AG08396 (cell line): ENCODE measurements around the gene SNX10.
"Not testable (repeated sequence)": the region's sequence is repeated elsewhere in the genome, so short reads cannot be mapped to it uniquely, and the experiment has no call there.

ENCODE experiments used
- DNase-seq: peaks from one replicate; pipeline ENCODE4 v3.0.0; 2012; ENCODE audit warnings: low spot score, mixed read lengths

The SNX10 gene, protein sequence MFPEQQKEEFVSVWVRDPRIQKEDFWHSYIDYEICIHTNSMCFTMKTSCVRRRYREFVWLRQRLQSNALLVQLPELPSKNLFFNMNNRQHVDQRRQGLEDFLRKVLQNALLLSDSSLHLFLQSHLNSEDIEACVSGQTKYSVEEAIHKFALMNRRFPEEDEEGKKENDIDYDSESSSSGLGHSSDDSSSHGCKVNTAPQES

GRCh38 chr7:26291699-26292538 lies at the start of gene SNX10:
Gene SNX10 (plus strand): TSS chr7:26291862. CDS start chr7:26346443, 54,581 bp downstream.
- DNase-seq = no peak

DNA sequence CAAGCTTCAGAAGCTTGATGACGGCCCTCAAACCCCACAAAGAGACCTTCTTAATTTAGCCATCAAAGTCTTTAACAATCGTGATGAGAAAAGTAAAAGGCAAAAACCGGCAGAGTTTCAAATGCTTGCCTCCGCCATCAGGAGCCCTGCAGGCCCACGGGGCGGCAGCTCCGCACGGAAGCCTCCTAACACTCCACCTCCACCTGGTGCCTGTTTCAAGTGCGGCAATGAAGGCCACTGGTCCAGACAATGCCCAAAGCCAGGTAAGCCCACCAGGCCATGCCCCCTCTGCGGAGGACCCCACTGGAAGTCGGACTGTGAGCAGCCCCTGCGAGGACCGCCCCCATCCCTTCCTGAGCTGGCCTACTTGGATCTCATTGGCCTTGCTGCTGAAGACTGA lies 46.5 kb upstream of the SNX10 start:
- no peak for DNase-seq

GRCh38 chr7:26250239-26250638 lies 41.4 kb upstream of the SNX10 start:
- DNase-seq = no peak

- not testable (repeated sequence) for DNase-seq
These were observed 29.8 kb upstream of the SNX10 start for GRCh38 chr7:26261866-26262265.

- no peak for DNase-seq
These were observed 26.6 kb upstream of the SNX10 start for GRCh38 chr7:26265065-26265464.

DNA sequence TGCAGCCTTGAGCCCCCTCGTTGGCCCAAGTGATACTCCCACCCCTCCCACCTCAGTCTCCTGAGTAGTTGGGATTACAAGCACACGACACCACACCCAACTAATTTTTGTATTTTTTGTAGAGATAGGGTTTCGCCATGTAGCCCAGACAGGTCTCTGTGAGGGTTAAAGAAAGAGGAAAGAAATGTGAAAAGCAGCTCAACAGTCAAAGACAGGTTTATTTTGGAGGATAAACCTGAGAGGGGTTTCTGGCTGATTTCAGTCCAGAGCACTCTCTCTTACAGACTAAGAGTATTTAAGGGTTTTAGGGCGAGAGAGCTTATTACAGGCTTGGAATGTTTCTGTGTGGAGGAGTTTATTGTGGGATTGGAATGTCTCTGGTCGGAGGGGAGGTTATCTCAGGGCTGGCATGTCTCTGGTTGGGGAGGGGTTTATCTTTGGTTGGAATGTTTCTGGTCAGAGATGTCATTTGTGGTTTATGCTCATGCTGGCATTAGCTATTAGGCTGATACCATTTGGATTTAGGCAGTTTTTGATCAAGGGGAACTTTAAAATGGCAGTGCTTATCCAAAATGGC lies 26.1 kb upstream of the SNX10 start:
- DNase-seq = no peak

GRCh38 chr7:26267601-26268166 lies 24.0 kb upstream of the SNX10 start:
- DNase-seq = no peak

GRCh38 chr7:26275213-26275612 lies 16.4 kb upstream of the SNX10 start:
- no peak for DNase-seq

- DNase-seq = no peak
These were observed 12.9 kb upstream of the SNX10 start for GRCh38 chr7:26278770-26279169.

DNA sequence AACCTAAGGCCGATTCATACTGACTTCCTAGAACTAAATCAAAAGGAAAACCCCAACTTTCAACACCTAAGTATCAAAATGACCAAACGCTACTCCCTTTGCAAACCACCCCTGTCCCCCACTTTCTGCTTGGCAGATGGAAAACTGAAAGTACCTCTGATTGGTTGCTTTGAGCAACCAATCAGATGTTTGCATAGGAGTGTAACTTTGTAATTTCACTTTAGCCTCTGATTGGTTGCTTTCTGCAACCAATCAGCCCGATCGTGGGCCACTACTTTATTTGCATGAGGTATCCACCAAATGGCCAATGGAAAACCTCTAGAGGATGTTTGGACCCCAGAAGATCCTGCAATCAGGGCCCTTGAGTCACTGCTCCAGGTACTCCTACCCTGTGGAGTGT lies 12.3 kb upstream of the SNX10 start:
- DNase-seq = no peak

DNA sequence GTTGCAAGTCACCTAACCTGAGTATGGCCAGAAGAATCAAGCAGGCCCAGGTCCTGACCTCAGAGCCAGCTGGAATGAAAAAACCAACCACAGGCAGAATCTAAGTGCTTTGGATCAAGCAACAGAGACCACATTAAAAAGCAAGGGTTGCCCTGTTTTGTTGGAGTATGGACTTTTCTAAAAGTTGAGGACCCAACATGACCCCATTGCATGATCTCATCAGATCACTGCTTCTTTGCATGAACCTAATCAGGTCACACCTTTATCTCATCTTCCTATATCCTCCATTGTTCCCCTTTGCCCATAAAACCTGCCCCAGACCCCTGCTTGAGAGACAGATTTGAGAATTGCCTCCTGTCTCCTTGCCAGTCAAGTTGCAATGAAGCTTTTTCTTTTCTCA lies 11.6 kb upstream of the SNX10 start:
- DNase-seq = no peak

GRCh38 chr7:26280723-26281122 lies 10.9 kb upstream of the SNX10 start:
- no peak for DNase-seq

DNA sequence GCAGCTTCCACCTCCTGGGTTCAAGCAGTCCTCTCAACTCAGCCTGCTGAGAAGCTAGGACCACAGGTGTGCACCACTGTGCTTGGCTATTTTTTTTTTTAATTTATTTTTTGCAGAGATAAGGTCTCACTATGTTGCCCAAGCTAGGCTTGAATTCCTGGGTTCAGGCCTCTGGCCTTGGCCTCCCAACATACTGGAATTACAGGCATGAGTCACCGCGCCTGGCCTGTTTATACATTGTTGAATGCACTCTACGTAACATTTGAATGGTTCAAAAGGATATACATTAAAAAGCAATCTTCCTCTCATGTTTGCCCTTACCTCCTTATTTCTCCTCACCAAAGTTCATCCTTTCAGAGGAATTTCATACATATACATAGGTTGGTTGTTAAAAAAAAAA lies 7.2 kb upstream of the SNX10 start:
- no peak for DNase-seq

GRCh38 chr7:26284995-26285632 lies 6.5 kb upstream of the SNX10 start:
- DNase-seq = no peak

DNA sequence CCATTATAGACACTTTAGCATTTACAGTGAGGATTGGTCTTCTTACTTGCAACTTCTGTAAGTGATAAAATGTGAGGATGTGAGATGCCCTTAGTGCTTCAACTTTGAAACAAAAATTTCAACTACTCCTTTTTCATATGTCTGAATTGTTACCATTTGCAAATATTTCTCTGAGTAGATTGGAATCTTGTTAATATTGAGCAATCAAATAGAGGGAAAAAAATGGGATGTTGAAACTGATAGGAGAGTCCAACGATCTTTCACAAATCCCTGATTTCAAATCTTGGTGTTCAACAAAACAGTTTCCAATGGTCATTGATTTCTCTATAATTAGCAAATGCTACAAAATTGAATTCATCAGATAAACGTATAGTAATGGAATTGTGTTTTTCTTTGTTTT lies 5.5 kb upstream of the SNX10 start:
- DNase-seq = no peak

GRCh38 chr7:26288126-26288525 lies 3.5 kb upstream of the SNX10 start:
- DNase-seq = not testable (repeated sequence)

DNA sequence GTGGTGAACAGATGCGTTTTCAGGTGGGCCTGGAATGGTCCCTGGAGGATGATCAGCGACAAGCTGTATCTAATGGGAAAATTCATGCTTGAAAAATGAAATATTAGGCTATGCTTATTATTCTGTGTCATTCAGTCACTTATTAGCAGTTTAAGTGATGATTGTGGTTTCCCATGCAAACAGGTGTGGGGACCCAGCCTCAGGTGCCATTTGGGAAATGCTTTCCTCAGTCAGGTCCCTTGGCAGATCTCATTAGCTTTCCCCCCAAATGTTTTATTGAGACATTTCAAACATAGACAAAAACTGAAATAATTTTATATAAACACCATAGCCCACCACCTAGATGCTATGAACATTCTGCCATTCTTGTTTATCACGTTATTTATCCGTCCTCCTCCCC lies 411 bp upstream of the SNX10 start:
- no peak for DNase-seq

GRCh38 chr7:26292768-26293560 lies 1.3 kb downstream of the SNX10 start:
- DNase-seq = no peak

GRCh38 chr7:26293569-26294308 lies 2.1 kb downstream of the SNX10 start:
- no peak for DNase-seq

DNA sequence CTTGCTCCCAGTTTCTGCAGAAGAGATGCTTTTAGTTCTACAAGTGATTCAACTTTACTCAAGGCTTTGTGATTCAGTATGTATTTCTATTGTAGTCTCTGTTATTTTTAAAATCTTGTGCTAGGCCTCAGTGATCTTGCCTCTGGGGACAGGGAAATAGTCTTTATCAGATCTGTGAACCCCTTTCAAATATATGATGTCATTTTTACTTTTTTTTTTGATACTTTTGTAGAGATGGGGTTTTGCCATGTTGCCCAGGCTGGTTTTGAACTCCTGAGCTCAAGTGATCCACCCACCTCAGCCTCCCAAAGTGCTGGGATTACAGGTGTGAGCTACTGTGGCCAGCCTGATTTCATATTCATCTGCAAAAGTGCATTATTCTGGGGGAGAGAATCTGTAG lies 3.4 kb downstream of the SNX10 start:
- no peak for DNase-seq

DNA sequence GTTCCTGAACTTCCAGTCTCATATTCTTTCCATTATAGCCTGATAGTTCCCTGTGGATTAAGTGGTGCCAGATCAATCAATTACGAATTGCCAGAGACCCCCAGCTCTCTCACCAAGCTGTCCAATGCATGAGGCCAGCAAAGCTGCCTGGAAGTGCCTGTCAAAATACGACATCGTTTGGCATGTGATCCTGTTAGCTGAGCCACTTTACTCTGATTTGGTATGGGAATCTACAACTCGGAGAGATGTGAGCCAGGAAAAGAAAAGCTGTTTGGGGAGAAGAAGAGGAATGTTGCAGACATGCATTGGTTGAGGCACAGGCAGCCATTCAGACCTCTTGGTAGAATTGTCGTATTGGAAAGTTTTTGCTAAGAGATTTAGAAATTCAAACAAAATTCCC lies 3.9 kb downstream of the SNX10 start:
- no peak for DNase-seq
